Measurements from ENCODE around the gene MADCAM1. TPM values are rescaled to one million over a fixed set of nuclear protein-coding genes. Genes with fewer than 3 reads are reported as not detected.

MADCAM1 gene
- total RNA-seq, 6 donors from 2014 or later: 0.63 to 3.1 (median 1.1) TPM; not detected in 2

- TF ChIP-seq CTCF (IDR thresholded peaks at IDR 0.05) (no peak), EP300 (IDR thresholded peaks at IDR 0.05) (no peak), POLR2AphosphoS5 (IDR thresholded peaks at IDR 0.05) (no peak), POLR2A (IDR thresholded peaks at IDR 0.05) (no peak)
- no peaks in the 10 kb centered on the region for H3K36me3 ChIP-seq
- no peak overlapping the region for H3K27ac ChIP-seq
- H3K4me1 ChIP-seq: peaks cover 21 to 36% (median 28%) of the 10 kb centered on the region in 4 donors
- H3K4me3 ChIP-seq: no peak overlapping the region
- ATAC-seq (ENCODE audit: low FRiP score in 2 of 2) (no peak), DNase-seq (no peak)
- no peaks in the 10 kb centered on the region for H3K9me3 ChIP-seq
- WGBS, 2 donors: 69 to 77% methylated on average over 17 to 20 of the region's 20 CpGs
- H3K27me3 ChIP-seq: no peaks in the 10 kb centered on the region
These were observed 58.5 kb downstream of the MADCAM1 start for GRCh38 chr19:554817-555216.

Small RNAs within 50 kb of the gene (small RNA-seq; reads per million reads assigned to genes)
- 0 reads per million in 4 donors for gene RNA5SP462

Other genes starting within 250 kb of the MADCAM1 start
- 10 to 100 TPM in 4 of 6 donors, 1 to 10 TPM in 2; 7.1 to 50.1 (median 16.7) TPM for gene PLPP2, start 205.1 kb upstream of the MADCAM1 start, total RNA-seq
- gene MIER2, start 151.7 kb upstream of the MADCAM1 start, total RNA-seq: 10 to 100 TPM; 16.4 to 64.8 (median 31.7) TPM
- 1 to 10 TPM in 4 of 6 donors, under 1 TPM in 2; 0.76 to 2.1 (median 1.6) TPM for gene C2CD4C, start 87.3 kb upstream of the MADCAM1 start, total RNA-seq
- 100 to 1,000 TPM in 1 of 6 donors, 10 to 100 TPM in 5; 10.5 to 104 (median 22.5) TPM for gene SHC2, start 35.5 kb upstream of the MADCAM1 start, total RNA-seq
- 10 to 100 TPM; 30.9 to 67.1 (median 40.1) TPM for gene TPGS1, start 11.0 kb downstream of the MADCAM1 start, total RNA-seq
- 100 to 1,000 TPM in 1 of 6 donors, 10 to 100 TPM in 5; 42.7 to 140 (median 52.4) TPM for gene CDC34, start 35.3 kb downstream of the MADCAM1 start, total RNA-seq
- 1 to 10 TPM in 4 of 6 donors, not detected in 2; 2.3 to 6.1 (median 3.8) TPM for gene GZMM, start 47.6 kb downstream of the MADCAM1 start, total RNA-seq
- 100 to 1,000 TPM; 222 to 429 (median 387) TPM for gene BSG, start 76.1 kb downstream of the MADCAM1 start, total RNA-seq
- under 1 TPM in 3 of 6 donors, not detected in 3; 0.46 to 0.47 (median 0.46) TPM for gene HCN2, start 93.4 kb downstream of the MADCAM1 start, total RNA-seq
- 10 to 100 TPM; 26.7 to 86.5 (median 50.9) TPM for gene POLRMT, start 137.1 kb downstream of the MADCAM1 start, total RNA-seq
- 1 to 10 TPM in 3 of 6 donors, under 1 TPM in 2, not detected in 1; 0.40 to 6.3 (median 1.2) TPM for gene FGF22, start 143.4 kb downstream of the MADCAM1 start, total RNA-seq
- gene RNF126, start 166.7 kb downstream of the MADCAM1 start, total RNA-seq: 100 to 1,000 TPM in 1 of 6 donors, 10 to 100 TPM in 5; 36.7 to 106 (median 66.3) TPM
- gene FSTL3, start 179.9 kb downstream of the MADCAM1 start, total RNA-seq: 100 to 1,000 TPM; 109 to 335 (median 197) TPM
- under 1 TPM in 2 of 6 donors, not detected in 4; 0.37 to 0.46 TPM for gene PRSS57, start 199.0 kb downstream of the MADCAM1 start, total RNA-seq
- 10 to 100 TPM; 12.5 to 65.6 (median 37.4) TPM for gene PALM, start 212.4 kb downstream of the MADCAM1 start, total RNA-seq